Lower leg skin (tissue), 3 donors: Measurements from ENCODE around the gene S100A8.

ENCODE experiments used
- POLR2A ChIP-seq, 2 donors: fragments of 450-650 bp; IDR thresholded peaks; one replicate each; pipeline ENCODE4 v1.6.1; 2016 to 2017; ENCODE audit warnings: antibody characterized with exemption in 2 of 2, mild to moderate bottlenecking in 1 of 2, moderate library complexity in 1 of 2
- TF ChIP-seq, protein P1 (sequence below), 3 donors: fragments of 450-650 bp; IDR thresholded peaks; one replicate each; pipeline ENCODE4 v1.5.1; 2016; ENCODE audit warnings: antibody characterized with exemption in 3 of 3, mild to moderate bottlenecking in 3 of 3, moderate library complexity in 2 of 3

DNA sequence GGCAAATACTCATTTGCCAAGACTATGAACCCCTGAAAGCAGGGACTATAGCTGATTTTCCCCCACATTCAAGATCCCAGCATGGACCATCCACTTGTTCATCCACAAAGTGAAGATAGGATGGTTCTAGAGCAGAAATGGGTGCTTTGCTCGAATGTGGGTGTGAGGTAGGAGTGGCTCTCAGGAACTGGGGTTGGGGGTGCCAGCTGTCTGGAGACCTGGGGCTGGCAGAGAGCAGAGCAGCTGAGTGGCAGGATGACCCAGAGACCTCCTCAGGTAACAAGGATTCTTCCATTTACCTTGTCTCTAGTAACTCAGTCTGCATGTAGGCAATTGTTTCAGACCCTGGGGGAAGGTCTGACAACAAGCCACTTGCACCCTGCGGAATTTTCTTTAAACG is 27.2 kb downstream of the S100A8 start:
- TF ChIP-seq, protein P1, sequence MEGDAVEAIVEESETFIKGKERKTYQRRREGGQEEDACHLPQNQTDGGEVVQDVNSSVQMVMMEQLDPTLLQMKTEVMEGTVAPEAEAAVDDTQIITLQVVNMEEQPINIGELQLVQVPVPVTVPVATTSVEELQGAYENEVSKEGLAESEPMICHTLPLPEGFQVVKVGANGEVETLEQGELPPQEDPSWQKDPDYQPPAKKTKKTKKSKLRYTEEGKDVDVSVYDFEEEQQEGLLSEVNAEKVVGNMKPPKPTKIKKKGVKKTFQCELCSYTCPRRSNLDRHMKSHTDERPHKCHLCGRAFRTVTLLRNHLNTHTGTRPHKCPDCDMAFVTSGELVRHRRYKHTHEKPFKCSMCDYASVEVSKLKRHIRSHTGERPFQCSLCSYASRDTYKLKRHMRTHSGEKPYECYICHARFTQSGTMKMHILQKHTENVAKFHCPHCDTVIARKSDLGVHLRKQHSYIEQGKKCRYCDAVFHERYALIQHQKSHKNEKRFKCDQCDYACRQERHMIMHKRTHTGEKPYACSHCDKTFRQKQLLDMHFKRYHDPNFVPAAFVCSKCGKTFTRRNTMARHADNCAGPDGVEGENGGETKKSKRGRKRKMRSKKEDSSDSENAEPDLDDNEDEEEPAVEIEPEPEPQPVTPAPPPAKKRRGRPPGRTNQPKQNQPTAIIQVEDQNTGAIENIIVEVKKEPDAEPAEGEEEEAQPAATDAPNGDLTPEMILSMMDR (IDR thresholded peaks at IDR 0.05) = no peak
- TF ChIP-seq POLR2A (IDR thresholded peaks at IDR 0.05) = no peak
